HepG2 (cell line): ENCODE data around the gene ANKS1B. TPM values are rescaled to one million over a fixed set of nuclear protein-coding genes. Genes with fewer than 3 reads are reported as not detected.

Source experiments
- ATAC-seq: fragments of 200-7000 bp; cut with Tn5 transposase; 3 replicates; pipeline ENCODE4 v1.9.1; 2020; ENCODE audit warnings: mild to moderate bottlenecking, moderate library complexity
- BruUV-seq: library from RNA; stranded (reverse); fragments of 400-500 nt; replicated peaks from 2 replicates; lab custom pipeline; 2021; lab: Mats Ljungman, UMichigan
- CTCF ChIA-PET: fragments of 300-600 bp; formaldehyde crosslinking; extraction: SDS; loops from one replicate; lab custom pipeline; 2021; ENCODE audit warnings: low total read pairs, inconsistent platforms, low intra/inter-chr PET ratio; lab: Yijun Ruan, JAX
- POLR2A ChIA-PET: fragments of 350-600 bp; sonication (Branson Sonifier 250); formaldehyde crosslinking; loops from one replicate; lab custom pipeline; 2020; ENCODE audit warnings: antibody characterized with exemption, inconsistent platforms; lab: Yijun Ruan, JAX
- DNase-seq: peaks from one replicate; pipeline ENCODE4 v3.0.0-alpha.2; 2015; ENCODE audit warnings: low spot score
- FAIRE-seq: peaks from 3 replicates; lab custom pipeline; 2011; peaks lifted over from hg19 to GRCh38; lab: Jason Lieb, UNC
- H2AFZ ChIP-seq: one replicate; pipeline ENCODE4 v1.6.1; 2011; ENCODE audit warnings: low read length, inconsistent platforms
- H3K27ac ChIP-seq: fragments of 300-600 bp; 3 replicates; pipeline ENCODE4 v1.8.0; 2011; ENCODE audit warnings: mixed run types, mild to moderate bottlenecking, mixed read lengths, low read length, inconsistent platforms; ENCODE audit not compliant: insufficient read depth; ENCODE audit errors: extremely low read length
- H3K27me3 ChIP-seq, 2 experiments: fragments of 200-600 bp in 1 of 2; 2 replicates in 1 of 2; 3 replicates in 1 of 2; pipeline versions ENCODE4 v1.6.0 to v1.8.0; 2011; ENCODE audit warnings: low read length in 2 of 2, mild to moderate bottlenecking in 2 of 2, moderate library complexity in 2 of 2, inconsistent platforms in 1 of 2; ENCODE audit not compliant: insufficient read depth in 2 of 2, control insufficient read depth in 1 of 2
- H3K36me3 ChIP-seq, 2 experiments: fragments of 200-600 bp in 1 of 2; replicated peaks in 1 of 2; 2 replicates in 1 of 2; 3 replicates in 1 of 2; pipeline versions ENCODE4 v1.5.1 to v1.8.0; 2011; ENCODE audit warnings: low read length in 2 of 2, inconsistent platforms in 1 of 2; ENCODE audit not compliant: insufficient read depth in 2 of 2, control insufficient read depth in 1 of 2
- H3K4me1 ChIP-seq: 2 replicates; pipeline ENCODE4 v1.5.1; 2012; ENCODE audit warnings: low read length, inconsistent platforms; ENCODE audit not compliant: insufficient read depth
- H3K4me2 ChIP-seq: 2 replicates; pipeline ENCODE4 v1.6.0; 2011; ENCODE audit warnings: low read depth, low read length, inconsistent platforms
- H3K4me3 ChIP-seq, 3 experiments: fragments of 200-600 bp in 1 of 3; sonication (generic), shearing (Covaris generic) in 1 of 3; replicated peaks in 1 of 3; 2 replicates each; pipeline ENCODE4 v1.5.1; 2011 to 2016; ENCODE audit warnings: low read length in 3 of 3, inconsistent platforms in 2 of 3, low read depth in 2 of 3, mild to moderate bottlenecking in 2 of 3, control low read depth in 1 of 3, mixed read lengths in 1 of 3; ENCODE audit not compliant: insufficient read depth in 1 of 3
- H3K79me2 ChIP-seq: one replicate; pipeline ENCODE4 v1.6.1; 2011; ENCODE audit warnings: low read length, inconsistent platforms; ENCODE audit not compliant: insufficient read depth
- H3K9ac ChIP-seq: 2 replicates; pipeline ENCODE4 v1.6.0; 2011; ENCODE audit warnings: mild to moderate bottlenecking, low read depth, low read length, inconsistent platforms; ENCODE audit not compliant: insufficient read depth
- H3K9me3 ChIP-seq: 2 replicates; pipeline ENCODE4 v1.5.1; 2012; ENCODE audit warnings: mild to moderate bottlenecking, low read length
- H4K20me1 ChIP-seq: 2 replicates; pipeline ENCODE4 v1.6.0; 2011; ENCODE audit warnings: inconsistent platforms, mild to moderate bottlenecking, low read length, moderate library complexity; ENCODE audit not compliant: insufficient read depth
- BORCS8-MEF2B ChIP-seq: sonication (generic); formaldehyde crosslinking; IDR thresholded peaks from 2 replicates; pipeline ENCODE4 v1.8.0; 2022; ENCODE audit warnings: mild to moderate bottlenecking, missing genetic modification reagents
- MTA3 ChIP-seq: sonication (generic); formaldehyde crosslinking; IDR thresholded peaks from 2 replicates; pipeline ENCODE4 v1.4.0; 2020; ENCODE audit warnings: missing genetic modification reagents
- MYPOP ChIP-seq: sonication (generic); formaldehyde crosslinking; IDR thresholded peaks from 2 replicates; pipeline ENCODE4 v1.8.1; 2023; ENCODE audit warnings: mild to moderate bottlenecking, moderate library complexity, missing genetic modification reagents
- POLR2AphosphoS2 ChIP-seq: IDR thresholded peaks from 2 replicates; pipeline ENCODE4 v1.6.1; 2011; ENCODE audit warnings: low read depth, low read length, improper control_type of control experiment
- PPARG ChIP-seq: conservative IDR thresholded peaks from 2 replicates; pipeline ENCODE4 v1.6.1; 2016; ENCODE audit warnings: missing biosample characterization, missing genetic modification reagents
- SMARCC2 ChIP-seq: fragments of 450-650 bp; IDR thresholded peaks from 2 replicates; pipeline ENCODE4 v1.6.1; 2017; ENCODE audit warnings: antibody characterized with exemption, mild to moderate bottlenecking
- STAT5B ChIP-seq: sonication (generic); formaldehyde crosslinking; IDR thresholded peaks from 2 replicates; pipeline ENCODE4 v1.4.0; 2020; ENCODE audit warnings: missing genetic modification reagents
- YEATS4 ChIP-seq: sonication (generic); formaldehyde crosslinking; IDR thresholded peaks from 2 replicates; pipeline ENCODE4 v1.4.0; 2020; ENCODE audit warnings: missing genetic modification reagents, borderline replicate concordance
- ZBTB4 ChIP-seq: sonication (generic); formaldehyde crosslinking; IDR thresholded peaks from 2 replicates; pipeline ENCODE4 v1.4.0; 2020; ENCODE audit warnings: missing genetic modification reagents, mild to moderate bottlenecking, borderline replicate concordance
- ZFP82 ChIP-seq: sonication (generic); formaldehyde crosslinking; IDR thresholded peaks from 2 replicates; pipeline ENCODE4 v1.5.1; 2020; ENCODE audit warnings: mild to moderate bottlenecking, missing genetic modification reagents, borderline replicate concordance
- ZFY ChIP-seq: sonication (generic); formaldehyde crosslinking; IDR thresholded peaks from 2 replicates; pipeline ENCODE4 v1.4.0; 2020; ENCODE audit warnings: missing genetic modification reagents
- ZGPAT ChIP-seq: IDR thresholded peaks from 2 replicates; pipeline ENCODE4 v1.6.1; 2016; ENCODE audit warnings: mild to moderate bottlenecking
- ZNF33B ChIP-seq: sonication (generic); formaldehyde crosslinking; IDR thresholded peaks from 2 replicates; pipeline ENCODE4 v1.5.1; 2020; ENCODE audit warnings: mild to moderate bottlenecking, missing genetic modification reagents
- ZNF501 ChIP-seq: sonication (generic); formaldehyde crosslinking; IDR thresholded peaks from 2 replicates; pipeline ENCODE4 v1.5.1; 2020; ENCODE audit warnings: mild to moderate bottlenecking, moderate library complexity, missing genetic modification reagents
- ZNF615 ChIP-seq: sonication (generic); formaldehyde crosslinking; IDR thresholded peaks from 2 replicates; pipeline ENCODE4 v1.5.0; 2020; ENCODE audit warnings: mild to moderate bottlenecking, missing genetic modification reagents, borderline replicate concordance
- ZNF724P ChIP-seq: sonication (generic); formaldehyde crosslinking; IDR thresholded peaks from 2 replicates; pipeline ENCODE4 v1.8.0; 2022; ENCODE audit warnings: missing genetic modification reagents, borderline replicate concordance
- WGBS: methylation state at CpG from one replicate; pipeline ENCODE4 v1.1.6; 2017; ENCODE audit warnings: low lambda C conversion rate; 5-methylcytosine and 5-hydroxymethylcytosine counted together
- in situ Hi-C: cut with HindIII; loops from 2 replicates; pipeline ENCODE4 v1.10.0; 2017; ENCODE audit warnings: low pct_unique_long_range_greater_than_20kb; ENCODE audit not compliant: extremely low pct_ligation_motif_present
- intact Hi-C: fragments of 100-400 bp; cut with micrococcal nuclease; formaldehyde crosslinking; loops from one replicate; pipeline ENCODE4 v1.10.0; 2022; ENCODE audit not compliant: unreplicated experiment
- polyA plus RNA-seq, 8 experiments: library from polyadenylated mRNA; depleted of rRNA in 3 of 8; stranded (reverse) in 7 of 8; unstranded in 1 of 8; fragments of >200 nt; fragmentation: Illumina TruSeq in 4 of 8; extraction: Trizol in 4 of 8; gene quantifications; 2 replicates each; pipeline versions ENCODE4 v1.2.1 to v1.2.3, GENCODE V29; 2011 to 2016; ENCODE audit warnings: low read depth in 4 of 8, missing spikeins in 1 of 8, mixed read lengths in 1 of 8; ENCODE audit not compliant: insufficient read depth in 1 of 8
- total RNA-seq, 5 experiments: library from RNA; depleted of rRNA; stranded (reverse); fragments of >200 nt; fragmentation: Illumina TruSeq; extraction: Trizol; gene quantifications; 2 replicates each; pipeline ENCODE4 v1.2.3, GENCODE V29; 2016; ENCODE audit warnings: low read depth in 1 of 5

The ANKS1B gene
- total and polyA plus RNA-seq, 2 of the 13 experiments (the other 11 are each of a cell fraction or from before 2014, with no cell fraction given) = 0.15 TPM; not detected in 1

GRCh38 chr12:98721204-98721702 is 1263.5 kb downstream of the ANKS1B start:
- POLR2A ChIA-PET = no interaction called here
- Histone ChIP-seq H3K9me3 (no peaks in the 10 kb centered on the region), H3K36me3 (peaks cover 4 to 20% of the 10 kb centered on the region in 2 experiments; a peak in 4 of 5 replicates), H3K4me1 (no peaks in the 10 kb centered on the region), H2AFZ (no peak overlapping the region), H3K4me2 (no peak overlapping the region), H3K4me3 (no peak overlapping the region), H3K9ac (no peak overlapping the region), H3K27ac (no peak overlapping the region), H3K79me2 (no peaks in the 10 kb centered on the region), H4K20me1 (no peaks in the 10 kb centered on the region), H3K27me3 (no peaks in the 10 kb centered on the region)
- in situ Hi-C loops (no loop called here), intact Hi-C loops (no loop called here)
- no peak for TF ChIP-seq ZNF724P (CRISPR knock-in tag)
- TF ChIP-seq ZFP82 (CRISPR knock-in tag) = no peak
- TF ChIP-seq YEATS4 (CRISPR knock-in tag) = no peak
- TF ChIP-seq MTA3 (CRISPR knock-in tag) = no peak
- no peak for TF ChIP-seq MYPOP (CRISPR knock-in tag)
- no peak for TF ChIP-seq ZNF501 (CRISPR knock-in tag)
- no peak for TF ChIP-seq BORCS8-MEF2B (CRISPR knock-in tag)
- no peak for TF ChIP-seq ZNF33B (CRISPR knock-in tag)
- no peak for TF ChIP-seq ZNF615 (CRISPR knock-in tag)
- TF ChIP-seq ZGPAT (CRISPR knock-in tag) = no peak
- TF ChIP-seq ZBTB4 (CRISPR knock-in tag) = no peak
- TF ChIP-seq POLR2AphosphoS2 = no peak
- TF ChIP-seq ZFY (CRISPR knock-in tag) = no peak
- no peak for TF ChIP-seq PPARG (CRISPR knock-in tag)
- no peak for TF ChIP-seq SMARCC2
- TF ChIP-seq STAT5B (CRISPR knock-in tag) = no peak
- ATAC-seq (no peak), FAIRE-seq (no peak), DNase-seq (no peak)
- no TSS peak for BruUV-seq
- CTCF ChIA-PET = no interaction called here
- 99% methylated on average over 2 of the region's 2 CpGs for WGBS
